NB4 (cell line): ENCODE results near the gene NCAM2.

ENCODE experiments used
- DNase-seq: peaks from one replicate; pipeline ENCODE4 v3.0.0; 2010; ENCODE audit warnings: low read depth
- H3K4me3 ChIP-seq: one replicate; pipeline ENCODE4 v1.5.1; 2011; ENCODE audit warnings: mild to moderate bottlenecking, low read depth, low read length, moderate library complexity
- CTCF ChIP-seq: IDR thresholded peaks from one replicate; pipeline ENCODE4 v1.5.1; 2012; ENCODE audit warnings: low read depth, low read length
- MYC ChIP-seq: IDR thresholded peaks from 2 replicates; pipeline ENCODE4 v1.6.1; 2011; ENCODE audit warnings: low read depth, low read length
- POLR2A ChIP-seq: IDR thresholded peaks from 2 replicates; pipeline ENCODE4 v1.6.1; 2011; ENCODE audit warnings: mild to moderate bottlenecking; ENCODE audit not compliant: insufficient read length; ENCODE audit errors: extremely low read depth
- TF ChIP-seq, protein P1 (sequence below): IDR thresholded peaks from 2 replicates; pipeline ENCODE4 v1.6.1; 2011; ENCODE audit warnings: low read depth, low read length

Gene NCAM2

DNA sequence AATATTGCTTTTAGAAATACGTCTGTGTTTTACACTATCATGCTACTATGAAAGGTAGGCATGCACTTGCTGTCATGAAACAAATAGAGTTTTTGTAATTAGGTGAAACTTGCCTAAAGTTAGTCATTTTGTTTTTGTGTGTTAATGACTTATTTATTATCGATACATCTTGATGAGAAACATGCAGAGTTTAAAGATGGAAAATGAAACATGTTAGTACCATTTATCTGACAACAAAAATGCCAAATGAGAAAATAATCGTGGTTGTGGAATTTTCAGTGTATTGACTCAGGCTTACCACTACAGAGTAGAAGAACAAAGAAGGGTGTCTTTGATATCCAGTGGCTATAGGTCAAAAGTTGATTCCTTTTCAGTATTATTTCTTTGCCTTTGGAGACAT lies 105.5 kb downstream of the NCAM2 start:
- H3K4me3 ChIP-seq = no peak overlapping the region
- TF ChIP-seq CTCF (no peak), MYC (no peak), POLR2A (no peak)
- TF ChIP-seq, protein P1, sequence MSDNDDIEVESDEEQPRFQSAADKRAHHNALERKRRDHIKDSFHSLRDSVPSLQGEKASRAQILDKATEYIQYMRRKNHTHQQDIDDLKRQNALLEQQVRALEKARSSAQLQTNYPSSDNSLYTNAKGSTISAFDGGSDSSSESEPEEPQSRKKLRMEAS = no peak
- DNase-seq = no peak

- no peak for DNase-seq
- H3K4me3 ChIP-seq = no peak overlapping the region
- TF ChIP-seq CTCF (no peak), MYC (no peak)
Observed at GRCh38 chr21:21109736-21110135, 111.5 kb downstream of the NCAM2 start.

- DNase-seq = no peak
- no peak for TF ChIP-seq MYC
- TF ChIP-seq, protein P1 = no peak
- no peak for TF ChIP-seq CTCF
- no peak for TF ChIP-seq POLR2A
- no peak overlapping the region for H3K4me3 ChIP-seq
Observed at GRCh38 chr21:21111309-21111920, 113.2 kb downstream of the NCAM2 start.

GRCh38 chr21:21114461-21114860 lies 116.3 kb downstream of the NCAM2 start:
- no peak overlapping the region for H3K4me3 ChIP-seq
- TF ChIP-seq POLR2A (no peak), MYC (no peak), CTCF (no peak)
- TF ChIP-seq, protein P1 = no peak
- DNase-seq = no peak

DNA sequence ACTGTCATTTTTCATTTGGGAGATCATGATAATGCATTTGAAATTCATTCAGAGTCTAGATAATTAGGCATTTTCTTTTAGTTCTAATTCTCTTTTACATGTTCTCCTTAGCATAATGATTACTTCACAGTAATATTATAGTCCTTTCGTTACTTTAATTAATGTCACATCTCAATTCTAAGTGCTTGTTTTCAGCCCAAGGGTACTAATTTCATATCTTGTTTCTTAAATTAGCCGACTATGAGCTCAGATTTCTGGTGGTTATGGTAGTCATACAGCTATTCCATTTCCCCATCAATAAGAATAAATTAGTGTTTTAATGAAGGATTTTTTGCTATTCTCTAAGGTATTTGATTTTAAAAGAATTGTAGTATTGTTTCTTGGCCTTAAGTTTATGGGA lies 120.9 kb downstream of the NCAM2 start:
- no peak for DNase-seq
- TF ChIP-seq, protein P1 = no peak
- no peak for TF ChIP-seq MYC
- TF ChIP-seq CTCF = no peak
- TF ChIP-seq POLR2A = no peak

GRCh38 chr21:21122680-21123079 lies 124.5 kb downstream of the NCAM2 start:
- DNase-seq = no peak
- no peak overlapping the region for H3K4me3 ChIP-seq
- TF ChIP-seq MYC = no peak
- TF ChIP-seq, protein P1 = no peak
- no peak for TF ChIP-seq CTCF
- no peak for TF ChIP-seq POLR2A

More for the DNA sequence above, 120.9 kb downstream of the NCAM2 start:
- no peak overlapping the region for H3K4me3 ChIP-seq
